IMR-90 (cell line): ENCODE results near the gene MYH16. TPM values are rescaled to one million over a fixed set of nuclear protein-coding genes. Genes with fewer than 3 reads are reported as not detected.

ENCODE experiments used
- ATAC-seq: fragments of 200-7000 bp; cut with Tn5 transposase; 2 replicates; pipeline ENCODE4 v1.9.1; 2020; ENCODE audit warnings: low read depth, mild to moderate bottlenecking, moderate library complexity
- BruUV-seq: library from RNA; stranded (reverse); fragments of 400-500 nt; replicated peaks from 2 replicates; lab custom pipeline; 2021; lab: Mats Ljungman, UMichigan
- CTCF ChIA-PET: fragments of 300-600 bp; formaldehyde crosslinking; extraction: SDS; loops from one replicate; lab custom pipeline; 2021; ENCODE audit warnings: antibody characterized with exemption; lab: Yijun Ruan, JAX
- POLR2A ChIA-PET: fragments of 300-600 bp; sonication (Branson Sonifier 250); formaldehyde crosslinking; loops from one replicate; lab custom pipeline; 2022; ENCODE audit warnings: antibody characterized with exemption; ENCODE audit not compliant: unreplicated experiment; lab: Charles Lee
- DNase-seq: peaks from one replicate; pipeline ENCODE4 v3.0.0; 2013
- H2AFZ ChIP-seq: replicated peaks from 2 replicates; pipeline ENCODE3; 2013; ENCODE audit warnings: low read length, mild to moderate bottlenecking; ENCODE audit not compliant: poor library complexity
- H2AK5ac ChIP-seq: 2 replicates; pipeline ENCODE4 v1.6.1; 2013; ENCODE audit warnings: low read depth, low read length, inconsistent platforms
- H2AK9ac ChIP-seq: replicated peaks from 2 replicates; pipeline ENCODE3; 2013; ENCODE audit warnings: mild to moderate bottlenecking, low read depth, low read length, moderate library complexity; ENCODE audit not compliant: poor library complexity
- H2BK120ac ChIP-seq: 2 replicates; pipeline ENCODE4 v1.6.1; 2013; ENCODE audit warnings: low read depth, low read length, inconsistent platforms
- H2BK15ac ChIP-seq: 3 replicates; pipeline ENCODE4 v1.6.1; 2013; ENCODE audit warnings: low read depth, low read length, inconsistent platforms
- H2BK20ac ChIP-seq: 2 replicates; pipeline ENCODE4 v1.6.1; 2013; ENCODE audit warnings: low read depth, mild to moderate bottlenecking, inconsistent platforms, low read length, moderate library complexity
- H2BK5ac ChIP-seq: 2 replicates; pipeline ENCODE4 v1.6.1; 2013; ENCODE audit warnings: mild to moderate bottlenecking, low read depth, low read length, inconsistent platforms; ENCODE audit not compliant: poor library complexity, severe bottlenecking
- H3K14ac ChIP-seq: replicated peaks from 2 replicates; pipeline ENCODE4 v1.6.1; 2013; ENCODE audit warnings: low read depth, low read length, inconsistent platforms
- H3K18ac ChIP-seq: 2 replicates; pipeline ENCODE4 v1.6.1; 2013; ENCODE audit warnings: low read depth, low read length, control low read depth
- H3K23ac ChIP-seq: 2 replicates; pipeline ENCODE4 v1.6.1; 2013; ENCODE audit warnings: low read depth, low read length, inconsistent platforms
- H3K27ac ChIP-seq: 2 replicates; pipeline ENCODE4 v1.5.1; 2013; ENCODE audit warnings: mild to moderate bottlenecking, control low read depth, low read length; ENCODE audit not compliant: insufficient read depth
- H3K27me3 ChIP-seq: 2 replicates; pipeline ENCODE4 v1.6.1; 2013; ENCODE audit warnings: low read length; ENCODE audit not compliant: control insufficient read depth, insufficient read depth
- H3K36me3 ChIP-seq: 2 replicates; pipeline ENCODE4 v1.6.1; 2013; ENCODE audit warnings: low read length, mixed read lengths; ENCODE audit not compliant: control insufficient read depth, insufficient read depth
- H3K4ac ChIP-seq: 2 replicates; pipeline ENCODE4 v1.6.1; 2013; ENCODE audit warnings: low read depth, low read length, inconsistent platforms
- H3K4me1 ChIP-seq: 2 replicates; pipeline ENCODE4 v1.6.1; 2013; ENCODE audit warnings: low read length, mixed read lengths; ENCODE audit not compliant: control insufficient read depth, insufficient read depth
- H3K4me2 ChIP-seq: 2 replicates; pipeline ENCODE4 v1.6.1; 2013; ENCODE audit warnings: low read depth, mild to moderate bottlenecking, control low read depth, low read length, moderate library complexity
- H3K4me3 ChIP-seq: 2 replicates; pipeline ENCODE4 v1.5.1; 2013; ENCODE audit warnings: low read depth, mild to moderate bottlenecking, control low read depth, low read length, moderate library complexity; ENCODE audit not compliant: insufficient read depth
- H3K56ac ChIP-seq: 2 replicates; pipeline ENCODE4 v1.6.1; 2013; ENCODE audit warnings: low read length, inconsistent platforms; ENCODE audit not compliant: insufficient read depth; ENCODE audit errors: extremely low read depth
- H3K79me1 ChIP-seq, 2 experiments: 2 replicates each; pipeline ENCODE4 v1.6.1; 2013; ENCODE audit warnings: low read length in 2 of 2, inconsistent platforms in 1 of 2, low read depth in 1 of 2
- H3K9ac ChIP-seq: 2 replicates; pipeline ENCODE4 v1.6.1; 2013; ENCODE audit warnings: low read depth, low read length, control low read depth
- H3K9me1 ChIP-seq: 2 replicates; pipeline ENCODE4 v1.6.1; 2013; ENCODE audit warnings: low read length, inconsistent platforms; ENCODE audit not compliant: insufficient read depth
- H3K9me3 ChIP-seq: 2 replicates; pipeline ENCODE4 v1.6.1; 2013; ENCODE audit warnings: low read length; ENCODE audit not compliant: control insufficient read depth, insufficient read depth
- H4K20me1 ChIP-seq: 2 replicates; pipeline ENCODE4 v1.6.1; 2013; ENCODE audit warnings: low read length, inconsistent platforms; ENCODE audit not compliant: insufficient read depth
- H4K5ac ChIP-seq: 2 replicates; pipeline ENCODE4 v1.6.1; 2013; ENCODE audit warnings: mild to moderate bottlenecking, low read depth, low read length, control low read depth
- H4K8ac ChIP-seq, 2 experiments: 2 replicates each; pipeline ENCODE4 v1.6.1; 2013; ENCODE audit warnings: low read depth in 2 of 2, low read length in 2 of 2, control low read depth in 1 of 2, inconsistent platforms in 1 of 2
- H4K91ac ChIP-seq: 2 replicates; pipeline ENCODE4 v1.6.1; 2013; ENCODE audit warnings: low read depth, low read length, inconsistent platforms; ENCODE audit not compliant: insufficient read depth
- BHLHE40 ChIP-seq: fragments of 150-350 bp; IDR thresholded peaks from 2 replicates; pipeline ENCODE4 v1.6.1; 2016; ENCODE audit warnings: mild to moderate bottlenecking, low read depth, low read length
- CEBPB ChIP-seq: IDR thresholded peaks from 2 replicates; pipeline ENCODE4 v1.6.1; 2012; ENCODE audit warnings: low read depth, low read length, improper control_type of control experiment
- CHD1 ChIP-seq: IDR thresholded peaks from 2 replicates; pipeline ENCODE4 v1.6.1; 2012; ENCODE audit warnings: low read depth, low read length, improper control_type of control experiment
- CTCF ChIP-seq: conservative IDR thresholded peaks from 2 replicates; pipeline ENCODE4 v1.5.1; 2012; ENCODE audit warnings: mild to moderate bottlenecking, low read depth, low read length, improper control_type of control experiment
- ELK1 ChIP-seq: fragments of 150-350 bp; IDR thresholded peaks from 2 replicates; pipeline ENCODE4 v1.6.1; 2016; ENCODE audit warnings: low read depth, mild to moderate bottlenecking, low read length, moderate library complexity, borderline replicate concordance
- FOS ChIP-seq: fragments of 150-350 bp; IDR thresholded peaks from 2 replicates; pipeline ENCODE4 v1.6.1; 2016; ENCODE audit warnings: low read depth, low read length
- MAFK ChIP-seq: IDR thresholded peaks from 2 replicates; pipeline ENCODE4 v1.6.1; 2012; ENCODE audit warnings: low read depth, low read length, improper control_type of control experiment
- MAZ ChIP-seq: IDR thresholded peaks from 2 replicates; pipeline ENCODE4 v1.6.1; 2012; ENCODE audit warnings: low read depth, mild to moderate bottlenecking, low read length, improper control_type of control experiment, moderate library complexity, borderline replicate concordance
- MXI1 ChIP-seq: IDR thresholded peaks from 2 replicates; pipeline ENCODE4 v1.6.1; 2012; ENCODE audit warnings: low read depth, mild to moderate bottlenecking, low read length, moderate library complexity, borderline replicate concordance
- NFE2L2 ChIP-seq: fragments of 150-350 bp; IDR thresholded peaks from 2 replicates; pipeline ENCODE4 v1.6.1; 2016; ENCODE audit warnings: low read depth, mild to moderate bottlenecking, low read length
- POLR2A ChIP-seq: IDR thresholded peaks from 2 replicates; pipeline ENCODE4 v1.6.1; 2012; ENCODE audit warnings: mild to moderate bottlenecking, low read depth, low read length
- RAD21 ChIP-seq: IDR thresholded peaks from 2 replicates; pipeline ENCODE4 v1.6.1; 2012; ENCODE audit warnings: low read length, improper control_type of control experiment
- RCOR1 ChIP-seq: IDR thresholded peaks from 2 replicates; pipeline ENCODE4 v1.6.1; 2012; ENCODE audit warnings: mild to moderate bottlenecking, low read length, improper control_type of control experiment; ENCODE audit not compliant: insufficient replicate concordance
- RFX5 ChIP-seq: IDR thresholded peaks from 2 replicates; pipeline ENCODE4 v1.8.0; 2012; ENCODE audit warnings: low read depth, mild to moderate bottlenecking, low read length, moderate library complexity
- SMC3 ChIP-seq: fragments of 150-350 bp; IDR thresholded peaks from 2 replicates; pipeline ENCODE4 v1.6.1; 2016; ENCODE audit warnings: low read depth, mild to moderate bottlenecking, antibody characterized with exemption, low read length, moderate library complexity
- USF2 ChIP-seq: fragments of 150-350 bp; IDR thresholded peaks from 2 replicates; pipeline ENCODE4 v1.6.1; 2017; ENCODE audit warnings: mild to moderate bottlenecking, antibody characterized with exemption, low read length, low read depth
- WGBS, 2 experiments: methylation state at CpG; one replicate each; pipeline versions ENCODE4 v1.1.5 to v1.1.7; 2013; ENCODE audit warnings: missing lambda C conversion rate in 2 of 2; ENCODE audit not compliant: insufficient read length in 1 of 2; ENCODE audit errors: extremely low coverage in 2 of 2; 5-methylcytosine and 5-hydroxymethylcytosine counted together
- dilution Hi-C: fragments of 300-500 bp; cut with HindIII; formaldehyde crosslinking; loops from one replicate; pipeline ENCODE4 v1.14.3; 2018; ENCODE audit warnings: low sequenced_read_pairs; ENCODE audit not compliant: unreplicated experiment
- in situ Hi-C: fragments of 300-500 bp; cut with MboI; formaldehyde crosslinking; loops from 3 replicates; pipeline ENCODE4 v1.14.3; 2019; ENCODE audit warnings: low sequenced_read_pairs, inconsistent platforms, mixed read lengths
- intact Hi-C: fragments of 100-400 bp; cut with micrococcal nuclease; formaldehyde crosslinking; loops from 2 replicates; pipeline ENCODE4 v1.10.0; 2022
- polyA plus RNA-seq, 3 experiments: library from polyadenylated mRNA; depleted of rRNA; stranded (reverse); fragments of >200 nt; gene quantifications; 2 replicates each; pipeline ENCODE4 v1.2.3, GENCODE V29; 2012; ENCODE audit warnings: low replicate concordance in 1 of 3
- total RNA-seq: library from RNA; depleted of rRNA; stranded (reverse); fragments of >200 nt; gene quantifications from 2 replicates; pipeline ENCODE4 v1.2.3, GENCODE V29; 2012

The MYH16 gene
- total and polyA plus RNA-seq, 2 of the 4 experiments (the other 2 are of a cell fraction) = 0.09 to 0.18 TPM

DNA sequence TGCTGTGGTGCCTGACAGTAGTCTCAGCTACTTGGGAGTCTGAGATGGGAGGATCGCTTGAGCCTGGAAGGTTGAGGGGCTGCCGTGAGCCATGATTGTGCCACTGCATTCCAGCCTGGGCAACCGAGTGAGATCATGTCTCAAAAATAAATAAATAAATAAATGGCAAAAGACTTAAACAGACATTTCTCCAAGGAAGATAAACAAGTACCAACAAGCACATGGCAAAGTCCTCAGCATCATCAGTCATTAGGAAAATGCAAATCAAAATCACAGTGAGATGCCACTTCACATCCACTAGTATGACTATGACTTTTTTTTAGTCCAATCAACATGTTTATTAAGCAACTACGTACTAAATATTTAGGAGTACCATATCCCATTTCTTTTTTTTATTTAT lies 43.4 kb upstream of the MYH16 start:
- H2AFZ ChIP-seq = no peak overlapping the region
- H3K9ac ChIP-seq = no peak overlapping the region
- dilution Hi-C loops (no loop called here), intact Hi-C loops (no loop called here), in situ Hi-C loops (no loop called here)
- H2BK120ac ChIP-seq = no peak overlapping the region
- no peak overlapping the region for H3K56ac ChIP-seq
- no peak overlapping the region for H2AK5ac ChIP-seq
- no peak overlapping the region for H2BK15ac ChIP-seq
- no peak overlapping the region for H2BK20ac ChIP-seq
- H3K79me1 ChIP-seq = no peaks in the 10 kb centered on the region
- H4K8ac ChIP-seq = no peak overlapping the region
- H3K23ac ChIP-seq = no peak overlapping the region
- H3K9me3 ChIP-seq = no peaks in the 10 kb centered on the region
- H3K9me1 ChIP-seq = no peaks in the 10 kb centered on the region
- no peaks in the 10 kb centered on the region for H4K20me1 ChIP-seq
- POLR2A ChIA-PET = no interaction called here
- H3K14ac ChIP-seq = no peak overlapping the region
- H3K27ac ChIP-seq = no peak overlapping the region
- no peak overlapping the region for H3K4me2 ChIP-seq
- no peak overlapping the region for H4K91ac ChIP-seq
- TF ChIP-seq USF2 (no peak), CTCF (no peak), RFX5 (no peak), NFE2L2 (no peak), RCOR1 (no peak), CHD1 (no peak), SMC3 (no peak), MXI1 (no peak), MAFK (no peak), FOS (no peak), RAD21 (no peak), ELK1 (no peak), POLR2A (no peak), MAZ (no peak), BHLHE40 (no peak), CEBPB (no peak)
- no peak overlapping the region for H3K18ac ChIP-seq
- H3K4ac ChIP-seq = no peak overlapping the region
- H2BK5ac ChIP-seq = no peak overlapping the region
- no peak overlapping the region for H4K5ac ChIP-seq
- no peaks in the 10 kb centered on the region for H3K4me1 ChIP-seq
- CTCF ChIA-PET = no interaction called here
- no peak overlapping the region for H3K4me3 ChIP-seq
- no peak overlapping the region for H2AK9ac ChIP-seq
- no TSS peak for BruUV-seq
- no CpG with 5 or more reads among the region's 4 CpGs for WGBS, 2 experiments
- no peaks in the 10 kb centered on the region; the same call in 1 of the 2 replicates for H3K27me3 ChIP-seq
- H3K36me3 ChIP-seq = no peaks in the 10 kb centered on the region
- ATAC-seq (no peak), DNase-seq (no peak)
